LoVo (cell line): ENCODE measurements around the gene ALOX12B.
A peak's percentile ranks its signal among the peaks of the same experiment; 100 is the strongest.
"Not testable (repeated sequence)": the region's sequence is repeated elsewhere in the genome, so short reads cannot be mapped to it uniquely, and the experiment has no call there.

Experiments
- DNase-seq: peaks from one replicate; pipeline ENCODE4 v3.0.0-alpha.2; 2016; ENCODE audit warnings: low spot score

ALOX12B gene

DNA sequence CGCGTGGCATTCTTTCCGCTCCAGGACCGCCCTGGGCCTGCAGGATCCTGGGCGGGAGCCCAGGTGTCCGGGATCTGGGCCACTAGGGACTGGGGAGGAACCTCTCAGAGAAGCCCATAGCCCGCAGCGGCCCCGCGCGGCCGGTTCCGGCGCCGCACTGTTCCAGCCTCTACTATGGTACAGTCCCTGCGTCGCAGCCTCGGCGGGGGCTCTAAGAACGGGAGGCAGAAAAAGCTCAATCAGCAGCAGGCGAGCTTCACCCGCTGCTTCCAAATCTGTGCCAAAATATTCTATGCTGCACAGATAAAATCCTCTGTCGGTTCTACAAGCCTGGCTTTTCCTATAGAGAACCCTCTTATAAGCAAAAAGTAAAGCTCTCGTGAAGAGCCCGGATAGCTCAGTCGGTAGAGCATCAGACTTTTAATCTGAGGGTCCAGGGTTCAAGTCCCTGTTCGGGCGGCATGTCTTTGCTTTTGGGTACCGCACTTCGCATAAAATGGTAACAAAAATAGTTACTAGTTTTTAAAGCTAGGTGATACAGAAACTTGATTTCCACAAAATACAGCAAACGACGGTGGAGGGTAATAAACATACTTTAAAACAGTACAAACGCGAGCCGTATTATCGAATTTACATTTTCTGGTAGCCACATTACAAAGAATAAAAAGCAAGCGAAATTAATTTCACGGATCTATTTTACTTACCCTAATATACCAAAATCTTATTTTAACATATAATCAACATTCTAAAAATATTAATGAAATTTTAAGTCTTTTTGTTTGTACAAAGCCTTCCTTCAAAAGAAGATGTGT is 31.5 kb upstream of the ALOX12B start:
- peak; percentile 82 for DNase-seq

DNA sequence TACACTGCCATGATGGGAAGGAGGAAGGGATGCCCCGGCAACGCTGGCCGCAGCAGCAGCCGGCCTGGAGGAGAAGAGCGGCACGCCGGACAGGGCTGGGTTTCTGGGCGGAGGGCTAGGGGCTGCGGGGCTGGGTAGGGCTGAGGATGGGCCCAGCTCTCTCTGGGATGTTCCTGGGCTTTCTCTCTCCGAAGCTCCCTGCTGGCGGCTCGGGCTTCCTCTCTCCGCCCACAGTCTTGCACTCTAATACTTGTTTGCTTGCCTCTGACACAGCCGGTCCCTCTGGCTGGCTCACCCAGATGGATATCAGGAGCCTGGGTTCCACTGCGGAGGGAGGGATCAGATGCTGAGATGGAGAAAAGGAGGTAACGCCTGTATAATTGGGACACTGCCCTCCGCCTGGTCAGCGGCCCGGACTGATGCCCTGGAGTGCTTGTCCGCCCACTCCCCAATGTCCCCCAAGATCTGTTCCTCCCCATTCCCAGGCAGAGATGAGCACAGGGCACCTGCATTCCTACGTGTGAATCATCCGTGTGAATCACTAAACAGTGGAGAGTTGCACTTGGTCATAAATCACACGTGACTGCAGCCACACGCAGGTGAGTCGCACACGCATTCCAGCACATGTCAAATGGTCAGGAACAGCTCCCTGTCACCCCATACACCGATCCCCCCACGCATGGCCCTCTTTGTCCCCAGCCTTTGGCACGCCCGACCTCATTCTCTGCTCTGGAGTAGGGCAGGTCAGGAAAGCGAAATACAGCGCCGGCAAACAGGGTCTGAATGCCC is 30.7 kb upstream of the ALOX12B start, which contains the start of gene ALOXE3:
Gene ALOXE3 (minus strand): TSS at position 535 of the 789 bp plus-strand sequence. CDS start 524 bp downstream, at position 11.
- peak; percentile 89 for DNase-seq

DNA sequence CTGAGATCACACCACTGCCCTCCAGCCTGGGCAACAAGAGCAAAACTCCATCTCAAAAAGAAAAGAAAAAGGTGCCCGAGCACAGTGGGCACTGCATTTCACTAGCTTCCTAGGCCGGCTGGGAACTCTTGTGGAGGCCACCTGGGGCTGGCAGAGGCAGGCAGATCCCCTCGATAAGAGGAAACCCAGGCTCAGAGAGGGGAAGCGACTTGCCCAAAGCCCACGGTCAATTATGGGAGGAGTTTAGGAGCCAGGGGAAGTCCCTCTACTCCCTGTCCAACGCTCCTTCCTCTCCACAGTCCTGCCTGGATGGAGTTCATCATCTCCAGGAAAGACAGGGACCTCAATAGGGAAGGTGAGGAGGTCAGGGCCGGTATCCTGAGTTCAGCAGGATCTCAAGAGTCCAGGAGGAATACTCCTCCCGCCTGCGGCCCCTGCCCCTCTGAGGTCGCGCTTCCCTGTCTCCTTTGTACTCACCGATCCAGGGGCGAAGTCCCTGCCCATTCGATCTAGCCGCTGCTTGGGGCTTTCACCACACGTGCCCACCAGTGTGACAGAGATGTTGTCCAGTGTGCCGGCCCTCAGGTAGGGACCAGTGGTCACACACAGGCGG is 30.0 kb upstream of the ALOX12B start:
- no peak for DNase-seq

DNA sequence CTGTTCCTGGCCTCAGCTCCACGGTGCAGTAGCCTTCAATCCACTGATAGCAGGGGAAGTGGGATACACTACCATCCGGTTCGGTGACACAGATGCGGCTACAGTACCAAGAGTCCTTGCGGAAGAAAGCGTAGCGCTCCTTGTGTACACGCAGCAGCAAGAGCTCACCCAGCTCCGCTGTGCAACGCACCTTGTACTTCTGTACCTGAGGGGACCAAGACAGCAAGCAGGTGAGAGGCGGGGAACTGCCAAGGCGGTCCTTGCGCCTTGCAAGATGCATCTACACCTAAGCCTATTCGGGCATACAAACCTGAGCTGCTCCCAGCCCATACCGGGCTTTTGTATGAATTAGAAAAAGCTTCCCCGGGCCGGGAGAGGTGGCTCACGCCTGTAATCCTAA is 29.3 kb upstream of the ALOX12B start:
- no peak for DNase-seq

DNA sequence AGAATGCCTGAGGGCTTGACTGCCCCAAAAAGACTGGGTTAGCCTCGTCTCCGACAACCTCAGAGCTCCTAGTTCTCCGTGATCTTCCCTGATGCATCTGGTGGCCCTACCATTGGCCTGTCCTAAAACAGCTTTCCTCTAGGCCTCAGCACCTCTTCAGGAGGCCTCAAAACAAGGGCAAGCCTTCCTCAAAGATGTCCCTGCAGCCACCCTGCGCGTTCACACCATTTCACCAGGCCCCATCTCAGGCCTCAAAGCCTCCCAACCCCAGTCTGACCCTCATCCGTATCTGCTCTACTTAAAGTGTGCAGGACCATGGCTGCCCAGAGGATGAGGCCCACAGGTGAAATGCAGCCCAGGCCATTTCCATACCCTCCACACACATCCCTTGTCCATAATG is 23.4 kb upstream of the ALOX12B start:
- DNase-seq, result no peak

DNA sequence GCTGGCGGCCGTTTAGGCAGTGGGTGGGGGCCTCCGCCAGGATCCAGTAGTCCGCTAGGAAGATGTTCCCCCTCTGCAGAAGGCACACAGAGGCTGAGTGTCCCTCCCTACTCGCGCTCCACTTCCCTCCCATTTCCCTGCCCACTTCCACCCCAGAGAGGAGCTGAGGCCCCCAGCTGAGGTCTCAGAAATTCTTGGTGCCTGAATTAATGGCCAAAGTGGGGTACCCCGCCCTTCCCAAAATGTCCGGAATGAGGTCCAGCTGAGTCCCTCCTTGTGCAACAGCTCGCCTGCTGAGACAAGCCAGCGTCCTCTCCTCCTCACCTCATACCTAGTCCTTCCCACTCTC is 22.9 kb upstream of the ALOX12B start:
- DNase-seq, result no peak

DNA sequence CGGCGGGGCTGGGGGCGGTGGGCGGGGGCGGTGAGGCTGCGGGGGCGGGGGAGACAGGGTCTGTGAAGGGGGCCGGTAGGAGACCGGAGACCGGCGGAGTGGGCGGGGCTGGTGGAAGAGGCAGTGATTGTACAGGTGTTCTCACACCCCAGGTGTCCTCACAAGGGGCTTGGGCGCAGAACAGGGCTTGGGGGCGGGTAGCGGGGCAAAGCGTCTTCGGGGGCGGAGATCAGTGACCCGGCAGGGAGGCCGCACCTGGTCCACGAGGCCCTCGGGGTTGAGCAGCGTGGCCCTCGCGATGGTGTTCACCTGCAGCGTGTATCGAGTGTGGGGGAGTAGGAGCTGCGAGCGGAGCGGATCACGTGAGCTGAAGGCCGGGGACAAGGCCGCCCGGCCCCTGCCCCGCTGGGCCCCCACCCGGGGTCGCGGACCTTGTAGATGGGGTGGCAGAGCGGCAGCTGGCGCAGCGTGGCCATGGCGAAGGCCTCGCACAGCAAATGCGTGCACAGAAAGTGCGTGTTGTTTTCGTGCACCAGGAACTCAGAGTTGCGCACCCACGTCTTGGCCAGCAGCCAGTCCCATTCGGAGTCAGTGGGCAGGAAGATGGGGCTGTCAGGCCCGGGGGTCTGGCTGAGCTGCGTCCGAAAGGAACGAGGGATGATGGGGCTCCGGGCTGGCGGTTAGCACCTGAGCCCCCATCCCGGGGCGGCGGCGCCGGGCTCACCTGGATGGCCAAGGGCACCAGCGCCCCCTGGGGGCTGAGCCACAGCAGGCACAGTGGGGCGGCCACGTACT is 22.3 kb upstream of the ALOX12B start:
- peak; percentile 67 for DNase-seq

DNA sequence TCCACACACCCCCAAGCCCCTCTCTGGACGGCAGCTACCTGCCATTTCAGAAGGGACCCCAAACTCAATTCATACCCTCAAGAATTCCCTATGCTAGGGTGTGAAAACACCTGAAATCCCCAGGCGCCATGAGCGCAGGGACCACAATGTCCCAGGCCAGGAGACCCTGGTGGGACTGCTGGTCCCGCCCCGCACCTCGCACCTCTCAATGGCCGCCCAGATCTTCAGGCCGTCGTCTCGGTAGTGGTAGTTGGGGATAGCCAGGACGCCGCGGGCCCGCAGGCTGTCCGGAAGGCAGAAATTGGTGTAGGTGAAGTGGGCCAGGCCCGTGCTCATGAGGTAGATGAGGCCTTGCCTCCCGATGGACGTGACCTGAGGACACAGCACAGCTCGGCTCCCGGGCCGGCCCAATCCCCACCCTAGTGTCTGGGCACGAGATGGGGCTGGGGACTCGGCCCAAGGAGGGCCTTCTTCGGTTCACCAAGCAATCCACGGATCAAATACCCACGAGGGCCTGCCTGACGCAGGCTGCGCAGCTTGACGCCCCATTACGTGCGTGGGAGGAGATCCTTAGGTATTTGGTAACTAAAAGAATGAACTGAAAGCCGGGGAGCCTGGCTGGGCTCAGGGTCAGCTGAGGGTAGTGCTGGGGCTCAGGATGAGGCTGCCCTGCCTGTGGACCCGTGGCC is 21.6 kb upstream of the ALOX12B start:
- DNase-seq, result no peak

DNA sequence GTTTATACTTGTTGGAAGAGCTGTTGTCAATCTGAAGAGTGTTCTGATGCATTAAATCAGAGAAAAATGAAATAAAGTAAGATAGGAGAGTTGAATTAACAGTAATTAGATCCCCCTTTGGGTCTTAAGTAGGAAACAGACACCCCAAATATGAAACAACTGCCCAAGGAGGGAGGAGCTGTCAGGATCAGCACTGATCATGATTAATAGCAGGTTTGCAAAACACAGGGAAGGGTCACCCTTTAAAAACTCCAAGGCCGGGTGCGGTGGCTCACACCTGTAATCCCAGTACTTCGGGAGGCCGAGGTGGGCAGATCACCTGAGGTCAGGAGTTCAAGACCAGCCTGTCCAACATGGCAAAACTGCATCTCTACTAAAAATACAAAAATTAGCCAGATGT is 19.5 kb upstream of the ALOX12B start:
- DNase-seq, result not testable (repeated sequence)

DNA sequence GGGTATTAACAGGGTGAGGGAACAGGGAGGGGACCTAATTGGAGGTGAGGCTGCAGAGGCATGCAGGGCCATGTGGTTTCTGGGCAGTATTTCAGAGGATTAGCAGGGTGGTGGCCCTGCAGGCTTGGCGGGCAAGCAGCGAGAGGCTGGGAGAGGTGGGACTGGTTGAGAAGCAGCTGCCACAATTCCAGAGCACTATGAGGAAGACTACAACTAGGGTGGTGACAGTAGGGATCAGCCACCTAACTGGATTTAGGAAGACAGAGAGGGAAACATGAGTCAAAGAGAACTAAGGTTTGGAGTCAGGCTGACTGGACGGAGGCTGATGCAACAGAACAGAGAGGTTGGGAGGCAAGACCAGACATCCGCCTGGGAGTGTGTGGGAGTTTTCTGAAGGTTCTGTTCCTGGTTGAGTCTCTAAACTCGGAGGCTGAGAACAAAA is 18.5 kb upstream of the ALOX12B start:
- peak; percentile 13 for DNase-seq

DNA sequence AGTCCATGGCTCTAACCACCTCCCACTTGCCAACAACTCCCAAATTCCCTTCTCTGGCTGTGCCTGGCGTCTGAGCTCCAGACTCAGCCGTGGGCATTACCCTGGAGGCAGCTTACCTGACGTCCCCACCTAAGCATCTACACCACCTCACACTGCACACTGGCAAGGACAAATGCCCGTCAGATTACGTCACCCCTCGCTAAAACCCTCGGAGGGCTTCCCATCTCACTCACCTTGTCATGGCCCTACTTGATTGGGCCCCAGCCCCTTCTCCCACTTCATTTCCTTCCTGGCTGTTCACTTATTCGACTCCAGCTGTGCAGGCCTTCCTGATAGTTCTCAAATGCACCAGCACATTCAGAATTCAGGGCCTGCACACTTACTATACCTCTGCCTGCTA is 17.4 kb upstream of the ALOX12B start:
- DNase-seq, result no peak

DNA sequence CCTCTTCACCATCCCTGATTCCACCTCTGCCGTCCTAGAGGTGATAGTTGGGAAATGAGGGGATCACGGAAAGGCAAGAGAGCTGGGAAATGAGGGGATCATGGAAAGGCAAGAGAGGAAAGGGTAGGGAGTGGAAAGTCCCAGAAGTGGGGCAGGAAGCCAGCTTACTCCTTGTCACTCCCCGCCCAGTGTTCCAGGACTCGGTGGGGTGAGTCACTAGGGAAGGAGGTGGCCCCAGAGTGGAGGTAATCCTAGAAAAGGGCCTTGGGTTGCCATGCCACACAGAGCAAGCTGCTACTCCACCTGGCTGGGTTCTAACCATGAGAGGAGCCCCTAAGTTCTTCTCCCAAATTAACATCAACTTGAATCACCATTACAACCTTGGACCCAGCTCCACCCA is 16.0 kb upstream of the ALOX12B start:
- DNase-seq, result peak; percentile 16

DNA sequence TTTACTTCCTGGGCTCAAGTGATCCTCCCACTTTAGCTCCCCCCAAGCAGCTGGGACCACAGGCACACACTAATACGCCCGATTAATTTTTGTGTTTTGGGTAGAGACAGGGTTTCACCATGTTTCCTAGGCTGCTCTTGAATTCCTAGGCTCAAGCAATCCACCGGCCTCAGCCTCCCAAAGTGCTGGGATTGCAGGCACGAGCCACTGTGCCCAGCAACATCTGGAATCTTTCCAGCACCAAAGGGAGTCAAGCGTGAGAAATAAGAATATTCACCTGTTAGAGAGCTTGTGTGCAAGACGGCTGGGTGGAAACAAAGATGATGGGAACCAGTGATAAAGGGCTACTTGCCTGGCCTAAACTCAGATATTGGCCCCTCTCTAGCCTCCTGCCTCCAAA is 14.2 kb upstream of the ALOX12B start:
- no peak for DNase-seq

DNA sequence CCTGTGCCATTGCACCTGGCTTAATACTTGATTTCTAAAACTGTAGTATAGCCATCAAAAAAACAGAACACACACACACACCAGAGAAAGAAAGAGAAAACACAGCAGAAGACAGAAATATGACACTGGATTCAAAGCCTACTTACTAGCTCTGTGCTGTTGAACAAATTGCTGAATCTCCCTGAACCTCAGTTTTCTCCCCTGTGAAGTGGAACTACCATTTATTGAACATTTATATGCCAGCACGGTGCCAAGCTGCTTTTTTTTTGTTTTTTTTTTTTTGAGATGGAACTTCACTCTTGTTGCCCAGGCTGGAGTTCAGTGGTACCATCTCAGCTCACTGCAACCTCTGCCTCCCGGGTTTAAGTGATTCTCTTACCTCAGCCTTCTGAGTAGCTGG is 13.2 kb upstream of the ALOX12B start:
- DNase-seq, result no peak

DNA sequence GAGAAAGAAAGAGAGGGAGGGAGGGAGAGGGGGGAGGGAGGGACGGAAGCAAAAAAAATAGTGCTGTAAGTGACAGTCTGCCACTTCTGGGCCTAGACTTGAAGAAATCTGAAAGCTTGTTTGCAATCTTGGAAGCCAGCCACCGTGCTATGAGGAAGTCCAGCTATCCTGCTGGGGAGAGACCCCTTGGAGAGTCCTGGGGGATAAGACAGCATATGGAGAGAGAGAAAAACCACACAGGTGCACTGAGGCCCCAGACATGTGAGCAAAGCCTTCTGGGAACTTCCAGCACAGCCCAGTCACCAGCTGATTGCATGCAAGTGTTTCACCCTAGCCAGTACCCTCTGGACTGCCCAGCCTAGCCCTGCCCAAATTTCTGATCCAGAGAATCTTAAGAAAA is 12.6 kb upstream of the ALOX12B start:
- DNase-seq, result no peak

DNA sequence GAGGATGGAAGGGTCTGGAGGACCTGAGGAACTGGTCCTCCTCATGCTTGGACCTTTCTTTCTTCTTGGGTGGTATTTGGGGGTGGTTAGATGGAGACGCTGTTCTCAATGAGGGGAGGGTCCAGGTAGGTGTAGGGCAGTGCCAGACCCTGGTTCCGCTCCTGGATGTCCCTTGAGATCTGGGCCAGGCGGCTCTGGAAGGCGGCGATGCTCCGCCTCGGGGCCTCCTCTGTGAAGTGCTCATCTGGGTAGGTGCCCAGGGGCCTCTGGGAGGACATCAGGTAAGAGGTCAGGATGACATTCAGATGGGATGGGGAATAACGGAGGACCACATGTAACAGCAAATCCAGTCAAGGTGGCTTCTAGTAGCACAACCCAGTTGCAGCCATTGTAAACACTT is 9.0 kb upstream of the ALOX12B start:
- no peak for DNase-seq

DNA sequence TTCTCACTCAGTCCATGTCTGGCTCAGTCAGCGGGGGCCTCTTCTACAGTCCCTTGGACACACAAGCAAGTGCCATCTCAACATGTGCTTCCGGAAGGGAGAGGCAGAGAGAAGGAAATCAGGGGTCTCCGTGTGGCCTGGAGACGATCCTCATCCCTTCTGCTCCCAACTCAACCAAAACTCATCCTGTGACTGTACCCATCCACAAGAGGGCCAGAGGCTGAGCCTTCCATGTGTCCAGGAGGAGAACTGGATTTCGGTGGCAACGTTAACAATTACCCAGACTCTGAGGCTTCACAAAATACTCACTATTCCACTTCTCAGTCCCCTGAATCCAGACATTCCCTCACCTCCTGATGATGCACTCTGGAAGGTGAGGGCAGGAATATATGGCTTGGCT is 7.8 kb upstream of the ALOX12B start:
- DNase-seq, result no peak

DNA sequence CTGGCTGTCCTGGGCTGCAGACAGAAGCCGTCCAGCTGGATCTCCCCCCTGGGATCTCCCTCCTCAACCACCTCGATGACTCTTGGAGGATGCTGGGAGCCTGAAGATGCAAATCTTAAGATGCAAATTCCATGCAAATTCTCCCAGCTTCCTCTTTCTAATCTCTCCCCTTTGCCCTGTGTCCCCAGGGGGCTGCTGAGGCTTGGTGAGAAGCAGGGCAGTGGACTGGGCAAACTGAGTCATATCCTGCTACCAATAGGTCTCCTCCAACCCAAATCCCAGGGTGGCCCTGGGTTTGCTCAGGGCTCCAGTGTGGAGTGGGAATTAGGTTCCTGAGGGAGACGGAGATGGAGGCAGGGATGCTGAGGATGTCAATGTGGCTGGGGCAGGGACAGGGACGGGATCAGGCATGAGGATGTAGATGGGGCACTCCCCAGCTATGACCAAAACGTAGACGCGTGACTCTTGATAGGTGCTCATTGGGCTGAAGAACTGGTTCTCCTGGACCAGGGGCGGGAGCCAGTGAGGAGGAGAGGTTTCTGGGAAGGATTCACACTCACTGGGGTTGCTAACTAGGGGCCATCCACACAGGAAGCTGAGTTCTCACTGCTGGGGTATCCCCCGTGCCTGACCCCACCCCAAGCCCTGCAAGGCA is 3.6 kb upstream of the ALOX12B start:
- DNase-seq, result no peak

DNA sequence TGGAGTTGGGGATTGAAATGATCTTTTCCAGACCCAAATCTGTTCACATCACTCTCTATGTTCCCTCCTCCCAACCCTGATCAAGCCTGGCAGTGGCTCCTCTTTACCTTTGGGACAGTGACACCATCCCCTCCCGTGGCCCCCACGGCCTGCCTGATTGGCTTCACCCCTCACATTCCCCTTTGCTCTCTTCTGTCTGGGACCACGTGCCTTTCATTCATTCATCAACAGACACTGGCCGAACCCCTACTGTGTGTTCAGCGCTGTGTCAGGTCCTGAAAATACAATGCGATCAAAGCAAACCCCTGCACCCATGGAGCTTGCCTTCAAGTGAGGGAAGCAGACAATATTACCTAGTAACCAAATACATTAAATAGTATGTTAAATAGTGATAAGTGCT is 2.2 kb upstream of the ALOX12B start:
- no peak for DNase-seq

DNA sequence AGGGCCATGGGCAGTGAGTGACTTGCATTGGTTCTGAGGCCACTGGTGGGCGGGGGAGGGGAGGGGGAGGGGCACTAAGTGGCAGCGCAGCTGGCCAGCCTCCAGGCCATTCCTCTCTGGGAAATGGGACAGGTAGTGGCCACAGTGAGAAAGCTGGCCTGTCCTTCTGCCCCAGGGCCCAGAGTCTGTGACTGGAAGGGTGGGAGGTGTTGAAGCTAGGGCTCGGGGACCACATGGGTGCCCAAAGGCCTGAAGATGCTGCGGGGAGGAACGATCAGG is 375 bp upstream of the ALOX12B start:
- DNase-seq, result no peak

DNA sequence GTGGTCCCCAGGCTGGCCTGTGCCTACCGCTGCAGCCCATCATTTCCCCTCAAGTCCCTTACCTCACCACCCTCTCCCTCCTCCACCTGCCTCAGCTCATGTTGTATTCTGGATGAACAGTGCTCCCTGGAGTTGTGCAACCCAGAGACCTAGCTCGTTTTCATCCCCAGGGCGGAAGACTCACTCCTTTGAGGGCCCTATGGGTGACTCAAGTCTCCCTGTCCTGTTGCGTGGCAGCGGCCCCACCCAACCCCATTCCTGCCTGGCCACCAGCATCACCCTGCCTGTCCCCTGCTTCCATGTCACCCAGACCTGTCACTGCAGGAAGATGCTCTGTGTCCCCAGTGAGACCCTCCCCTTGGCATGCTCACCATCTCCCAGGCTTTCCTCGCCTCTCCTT is 3.3 kb downstream of the ALOX12B start:
- DNase-seq, result no peak
